ENCODE data around the gene UNC93B1. TPM values are rescaled to one million over a fixed set of nuclear protein-coding genes. Genes with fewer than 3 reads are reported as not detected.
A peak's percentile ranks its signal among the peaks of the same experiment; 100 is the strongest.

Gene UNC93B1
- total RNA-seq, 2 experiments from 2014 or later = 21.3 to 22.0 TPM

DNA sequence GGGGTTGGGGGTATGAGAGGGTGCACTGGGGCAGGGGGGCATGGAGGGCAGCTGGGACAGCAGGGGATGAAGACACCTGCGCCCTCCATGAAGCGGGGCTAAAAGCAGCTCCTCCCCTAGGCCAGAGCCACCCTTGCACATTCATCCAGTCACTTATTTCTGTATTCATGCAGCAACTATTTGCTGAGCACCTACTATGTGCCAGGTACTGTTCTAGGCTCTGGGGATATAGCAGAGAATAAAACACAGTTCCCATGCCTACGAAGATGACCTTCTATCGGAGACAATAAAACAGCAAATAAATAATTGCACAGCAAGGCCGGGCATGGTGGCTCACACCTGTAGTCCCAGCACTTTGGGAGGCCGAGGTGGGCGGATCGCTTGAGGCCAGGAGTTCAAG, 11.6 kb upstream of the UNC93B1 start:
- no peak overlapping the region for H3K4me3 Mint-ChIP-seq

DNA sequence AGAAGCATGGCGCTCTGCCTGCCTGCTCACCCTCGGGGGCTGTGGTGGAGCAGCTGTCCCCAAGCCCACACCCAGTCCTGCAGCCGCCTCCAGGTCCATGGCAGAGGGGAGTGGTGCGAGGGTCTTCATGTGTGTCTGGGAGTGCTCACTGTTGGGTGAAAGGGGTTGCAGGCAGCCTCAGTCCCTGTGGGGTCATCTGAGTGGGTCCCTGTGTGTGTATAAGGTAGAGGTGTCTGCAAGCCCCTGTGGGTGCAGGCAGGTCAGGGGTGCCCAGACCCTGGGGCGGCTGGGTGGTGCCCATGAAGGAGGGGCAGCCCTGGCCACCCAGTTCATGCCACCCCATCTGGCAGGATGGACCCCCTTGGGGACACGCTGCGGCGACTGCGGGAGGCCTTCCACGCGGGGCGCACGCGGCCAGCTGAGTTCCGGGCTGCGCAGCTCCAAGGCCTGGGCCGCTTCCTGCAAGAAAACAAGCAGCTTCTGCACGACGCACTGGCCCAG, 11.1 kb upstream of the UNC93B1 start:
- no peak overlapping the region for H3K27ac ChIP-seq (ENCODE audit: low read depth in 1 of 2, low read length in 2 of 2)
- no peaks in the 10 kb centered on the region for H3K36me3 Mint-ChIP-seq (ENCODE audit: low read depth)
- TF ChIP-seq, protein P1, sequence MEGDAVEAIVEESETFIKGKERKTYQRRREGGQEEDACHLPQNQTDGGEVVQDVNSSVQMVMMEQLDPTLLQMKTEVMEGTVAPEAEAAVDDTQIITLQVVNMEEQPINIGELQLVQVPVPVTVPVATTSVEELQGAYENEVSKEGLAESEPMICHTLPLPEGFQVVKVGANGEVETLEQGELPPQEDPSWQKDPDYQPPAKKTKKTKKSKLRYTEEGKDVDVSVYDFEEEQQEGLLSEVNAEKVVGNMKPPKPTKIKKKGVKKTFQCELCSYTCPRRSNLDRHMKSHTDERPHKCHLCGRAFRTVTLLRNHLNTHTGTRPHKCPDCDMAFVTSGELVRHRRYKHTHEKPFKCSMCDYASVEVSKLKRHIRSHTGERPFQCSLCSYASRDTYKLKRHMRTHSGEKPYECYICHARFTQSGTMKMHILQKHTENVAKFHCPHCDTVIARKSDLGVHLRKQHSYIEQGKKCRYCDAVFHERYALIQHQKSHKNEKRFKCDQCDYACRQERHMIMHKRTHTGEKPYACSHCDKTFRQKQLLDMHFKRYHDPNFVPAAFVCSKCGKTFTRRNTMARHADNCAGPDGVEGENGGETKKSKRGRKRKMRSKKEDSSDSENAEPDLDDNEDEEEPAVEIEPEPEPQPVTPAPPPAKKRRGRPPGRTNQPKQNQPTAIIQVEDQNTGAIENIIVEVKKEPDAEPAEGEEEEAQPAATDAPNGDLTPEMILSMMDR (IDR thresholded peaks at IDR 0.05) = no peak
- no peaks in the 10 kb centered on the region for H3K9me3 Mint-ChIP-seq
- no peak overlapping the region for H3K4me3 Mint-ChIP-seq
- no peak overlapping the region for H3K4me3 ChIP-seq (ENCODE audit: low read length)
- no peaks in the 10 kb centered on the region for H3K36me3 ChIP-seq (ENCODE audit: insufficient read depth, low read length)
- DNase-seq (no peak), ATAC-seq (ENCODE audit: poor library complexity) (no peak)
- ChIA-PET CTCF (no interaction called here), POLR2A (no interaction called here)
- H3K4me1 ChIP-seq (ENCODE audit: insufficient read depth, low read length) = peaks cover 2% of the 10 kb centered on the region
- no peaks in the 10 kb centered on the region for H3K27me3 ChIP-seq (ENCODE audit: control insufficient read depth in 1 of 2, insufficient read depth in 2 of 2, low read length in 2 of 2)
- H3K27me3 Mint-ChIP-seq = no peaks in the 10 kb centered on the region
- H3K4me1 Mint-ChIP-seq (ENCODE audit: low read depth) = no peaks in the 10 kb centered on the region
- intact Hi-C loops (cut with DNase I, micrococcal nuclease) = no loop called here
- H3K27ac Mint-ChIP-seq = no peak overlapping the region
- H3K9me3 ChIP-seq (ENCODE audit: control insufficient read depth in 1 of 2, insufficient read depth in 1 of 2, low read length in 2 of 2) = peaks cover 0 to 4% of the 10 kb centered on the region in 2 experiments

More for the DNA sequence above, 11.6 kb upstream of the UNC93B1 start:
- no peaks in the 10 kb centered on the region for H3K9me3 Mint-ChIP-seq
- H3K36me3 ChIP-seq (ENCODE audit: insufficient read depth, low read length) = no peaks in the 10 kb centered on the region
- ATAC-seq (ENCODE audit: poor library complexity) = no peak
- no peak for DNase-seq
- H3K4me1 ChIP-seq (ENCODE audit: insufficient read depth, low read length) = no peaks in the 10 kb centered on the region
- H3K27me3 Mint-ChIP-seq = no peaks in the 10 kb centered on the region
- H3K4me3 ChIP-seq (ENCODE audit: low read length) = no peak overlapping the region
- no peak overlapping the region for H3K27ac ChIP-seq (ENCODE audit: low read depth in 1 of 2, low read length in 2 of 2)
- no peaks in the 10 kb centered on the region for H3K27me3 ChIP-seq (ENCODE audit: control insufficient read depth in 1 of 2, insufficient read depth in 2 of 2, low read length in 2 of 2)
- H3K36me3 Mint-ChIP-seq (ENCODE audit: low read depth) = no peaks in the 10 kb centered on the region
- ChIA-PET CTCF (no interaction called here), POLR2A (no interaction called here)
- TF ChIP-seq, protein P1 (IDR thresholded peaks at IDR 0.05) = no peak
- peaks cover 0 to 4% of the 10 kb centered on the region in 2 experiments for H3K9me3 ChIP-seq (ENCODE audit: control insufficient read depth in 1 of 2, insufficient read depth in 1 of 2, low read length in 2 of 2)
- H3K4me1 Mint-ChIP-seq (ENCODE audit: low read depth) = no peaks in the 10 kb centered on the region
- H3K27ac Mint-ChIP-seq = no peak overlapping the region
- intact Hi-C loops (cut with DNase I, micrococcal nuclease) = no loop called here

DNA sequence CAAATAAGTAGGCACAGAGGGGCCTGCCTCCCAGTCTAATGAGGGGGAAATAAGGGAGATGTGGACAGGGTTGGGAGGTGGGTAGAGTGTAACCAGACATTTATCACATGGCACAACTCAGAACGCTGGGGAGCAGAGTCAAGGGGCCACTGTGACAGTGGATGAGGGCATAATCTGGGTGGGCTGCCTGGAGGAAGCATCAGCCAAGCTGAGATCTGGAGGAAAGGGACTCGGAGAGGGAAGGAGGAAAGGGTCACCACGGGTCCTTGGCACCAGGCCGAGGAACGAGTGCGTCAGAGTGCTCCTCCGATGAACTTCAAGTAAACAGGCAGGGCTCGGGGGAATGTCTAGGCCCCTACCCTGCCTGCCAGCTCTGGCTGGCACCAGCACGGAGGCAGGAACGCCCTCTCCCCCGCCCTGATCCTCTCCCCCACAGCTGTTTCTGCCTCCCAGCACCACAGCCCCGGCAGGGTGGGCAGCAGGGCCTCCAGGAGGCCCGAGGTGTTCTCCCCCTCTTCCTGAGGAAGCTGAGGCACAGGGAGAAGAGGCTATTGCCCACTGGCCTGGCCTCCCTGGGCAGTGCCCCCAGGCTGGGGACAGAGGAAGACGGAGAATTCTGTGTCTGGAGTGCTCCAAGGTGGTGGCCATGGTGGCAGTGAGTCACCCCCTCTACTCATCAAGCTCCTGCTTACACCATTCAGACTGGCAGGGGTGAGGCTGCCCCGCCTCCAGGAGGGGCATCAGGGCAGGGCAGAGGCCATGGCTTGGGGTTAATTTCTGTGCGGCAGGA, 10.5 kb upstream of the UNC93B1 start:
- ATAC-seq (ENCODE audit: poor library complexity) (peak; percentile 29), DNase-seq (peak in 1 of 14 experiments; percentile 48)
- POLR2A ChIA-PET = no interaction called here
- no peak overlapping the region for H3K4me3 ChIP-seq (ENCODE audit: low read length)
- H3K27me3 Mint-ChIP-seq = peaks cover 4% of the 10 kb centered on the region
- peaks cover 0 to 4% of the 10 kb centered on the region in 2 experiments for H3K9me3 ChIP-seq (ENCODE audit: control insufficient read depth in 1 of 2, insufficient read depth in 1 of 2, low read length in 2 of 2)
- TF ChIP-seq, protein P1 (IDR thresholded peaks at IDR 0.05) = no peak
- H3K27ac Mint-ChIP-seq = no peak overlapping the region
- H3K4me3 Mint-ChIP-seq = no peak overlapping the region
- H3K27ac ChIP-seq (ENCODE audit: low read depth in 1 of 2, low read length in 2 of 2) = no peak overlapping the region
- H3K36me3 ChIP-seq (ENCODE audit: insufficient read depth, low read length) = no peaks in the 10 kb centered on the region
- peaks cover 5% of the 10 kb centered on the region for H3K4me1 ChIP-seq (ENCODE audit: insufficient read depth, low read length)
- no peaks in the 10 kb centered on the region for H3K36me3 Mint-ChIP-seq (ENCODE audit: low read depth)
- CTCF ChIA-PET = no interaction called here
- peaks cover 3% of the 10 kb centered on the region for H3K4me1 Mint-ChIP-seq (ENCODE audit: low read depth)
- no peaks in the 10 kb centered on the region for H3K9me3 Mint-ChIP-seq
- H3K27me3 ChIP-seq (ENCODE audit: control insufficient read depth in 1 of 2, insufficient read depth in 2 of 2, low read length in 2 of 2) = no peaks in the 10 kb centered on the region
- intact Hi-C loops (cut with DNase I, micrococcal nuclease) = no loop called here
